ENCODE measurements around the gene MBLAC1. TPM values are rescaled to one million over a fixed set of nuclear protein-coding genes. Genes with fewer than 3 reads are reported as not detected.

Gene MBLAC1
- total and polyA plus RNA-seq, 9 of the 15 experiments (the other 6 are each of a cell fraction or from before 2014, with no cell fraction given), result 0.03 to 3.1 (median 0.52) TPM

DNA sequence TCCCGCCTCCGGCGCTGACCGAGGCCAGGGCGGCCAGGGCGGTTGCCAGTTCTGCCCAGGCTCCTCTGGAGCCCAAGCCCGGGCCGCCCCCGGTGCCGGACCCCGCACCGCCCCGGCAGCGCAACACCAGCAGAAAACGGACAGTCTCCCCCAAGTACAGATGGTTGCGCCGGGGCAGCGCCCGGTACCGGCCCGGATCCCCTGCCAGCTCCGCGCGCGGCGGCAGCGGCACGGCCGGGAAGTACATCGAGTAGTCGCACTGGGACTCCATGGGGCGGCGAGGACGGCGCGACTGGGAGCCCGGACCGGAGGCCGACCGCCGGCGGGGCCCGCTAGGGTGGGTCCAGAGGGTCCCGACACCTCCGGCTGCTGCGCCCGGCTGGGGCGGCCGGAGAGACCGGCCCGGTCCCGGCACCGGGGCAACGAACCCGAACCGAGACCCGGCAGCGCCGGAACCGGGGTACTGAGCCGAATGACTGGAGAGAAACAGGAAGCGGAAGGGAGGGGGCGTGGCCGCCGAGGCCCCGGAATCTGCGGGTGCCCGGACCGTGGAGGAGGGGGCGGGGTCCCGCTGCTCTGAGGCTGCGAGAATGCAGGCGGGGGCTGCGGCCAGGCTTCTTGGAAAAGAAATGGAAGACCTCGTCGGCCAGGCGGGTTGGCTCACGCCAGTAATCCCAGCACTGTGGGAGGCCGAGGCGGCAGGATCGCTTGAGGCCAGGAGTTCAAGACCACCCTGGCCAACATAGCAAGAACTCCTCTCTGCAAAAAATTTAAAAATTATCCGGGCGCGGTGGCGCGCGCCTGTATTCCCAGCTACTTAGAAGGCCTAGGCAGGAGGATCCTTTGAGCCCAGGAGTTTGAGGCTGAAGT lies 31.7 kb downstream of the MBLAC1 start, which contains the start of gene TRAPPC14 (continued):
- TF ChIP-seq MYC (IDR thresholded peaks at IDR 0.05; ENCODE audit: low read depth, low read length), result peak; percentile 61
- no peak for TF ChIP-seq MYC (CRISPR knock-in tag; IDR thresholded peaks at IDR 0.05; ENCODE audit: borderline replicate concordance, low read depth)
- TF ChIP-seq IFI16 (CRISPR knock-in tag; IDR thresholded peaks at IDR 0.05), result no peak
- 0 out of 4 replicates have a peak, but pooled peaks of 1 of the 2 experiments have one; percentile 47 for TF ChIP-seq ARNT (IDR thresholded peaks at IDR 0.05)
- TF ChIP-seq, protein P1, sequence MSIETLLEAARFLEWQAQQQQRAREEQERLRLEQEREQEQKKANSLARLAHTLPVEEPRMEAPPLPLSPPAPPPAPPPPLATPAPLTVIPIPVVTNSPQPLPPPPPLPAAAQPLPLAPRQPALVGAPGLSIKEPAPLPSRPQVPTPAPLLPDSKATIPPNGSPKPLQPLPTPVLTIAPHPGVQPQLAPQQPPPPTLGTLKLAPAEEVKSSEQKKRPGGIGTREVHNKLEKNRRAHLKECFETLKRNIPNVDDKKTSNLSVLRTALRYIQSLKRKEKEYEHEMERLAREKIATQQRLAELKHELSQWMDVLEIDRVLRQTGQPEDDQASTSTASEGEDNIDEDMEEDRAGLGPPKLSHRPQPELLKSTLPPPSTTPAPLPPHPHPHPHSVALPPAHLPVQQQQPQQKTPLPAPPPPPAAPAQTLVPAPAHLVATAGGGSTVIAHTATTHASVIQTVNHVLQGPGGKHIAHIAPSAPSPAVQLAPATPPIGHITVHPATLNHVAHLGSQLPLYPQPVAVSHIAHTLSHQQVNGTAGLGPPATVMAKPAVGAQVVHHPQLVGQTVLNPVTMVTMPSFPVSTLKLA (conservative IDR thresholded peaks at IDR 0.05), result peak; percentile 66 to 85
- peak; percentile 85 to 95 for TF ChIP-seq SIN3A (IDR thresholded peaks at IDR 0.05; ENCODE audit: borderline replicate concordance in 2 of 2, control insufficient read depth in 1 of 2, low read depth in 2 of 2, low read length in 2 of 2)
- no peak for TF ChIP-seq MEF2D (tag; conservative IDR thresholded peaks at IDR 0.05; ENCODE audit: low read depth)
- no peak for TF ChIP-seq ATF3 (IDR thresholded peaks at IDR 0.05)
- 0 out of 2 replicates have a peak, but pooled peaks have one; percentile 43 for TF ChIP-seq ATF3 (CRISPR knock-in tag; conservative IDR thresholded peaks at IDR 0.05)
- 0 out of 2 replicates have a peak, but pooled peaks have one; percentile 38 for TF ChIP-seq ELF2 (CRISPR knock-in tag; IDR thresholded peaks at IDR 0.05)
- TF ChIP-seq EZH2 (IDR thresholded peaks at IDR 0.05; ENCODE audit: borderline replicate concordance, low read depth, low read length), result no peak
- peak; percentile 96 for TF ChIP-seq ADNP (tag; IDR thresholded peaks at IDR 0.05)
- peak; percentile 88 for TF ChIP-seq GTF3C2 (IDR thresholded peaks at IDR 0.05; ENCODE audit: borderline replicate concordance, extremely low read depth, insufficient read length)
- peak; percentile 80; the same call in 1 of the 2 replicates for TF ChIP-seq PHF8 (IDR thresholded peaks at IDR 0.05; ENCODE audit: borderline replicate concordance, low read length)
- TF ChIP-seq USF1 (CRISPR knock-in tag; IDR thresholded peaks at IDR 0.05), result no peak
- no peak for TF ChIP-seq MAFG (tag; conservative IDR thresholded peaks at IDR 0.05)
